Lung microvascular endothelial cell (primary cell): ENCODE measurements around the gene TGFA. TPM values are rescaled to one million over a fixed set of nuclear protein-coding genes. Genes with fewer than 3 reads are reported as not detected.

Experiments
- DNase-seq, 2 donors: peaks; one replicate each; pipeline versions ENCODE4 v3.0.0 to v3.0.0-alpha.2; 2010; ENCODE audit warnings: low read depth in 2 of 2
- total RNA-seq: library from RNA; depleted of rRNA; stranded (reverse); fragments of >200 nt; gene quantifications from 2 replicates; pipeline ENCODE4 v1.2.1, GENCODE V29; 2014

TGFA gene
- 7.8 and 16.3 TPM in 2 replicates for total RNA-seq

DNA sequence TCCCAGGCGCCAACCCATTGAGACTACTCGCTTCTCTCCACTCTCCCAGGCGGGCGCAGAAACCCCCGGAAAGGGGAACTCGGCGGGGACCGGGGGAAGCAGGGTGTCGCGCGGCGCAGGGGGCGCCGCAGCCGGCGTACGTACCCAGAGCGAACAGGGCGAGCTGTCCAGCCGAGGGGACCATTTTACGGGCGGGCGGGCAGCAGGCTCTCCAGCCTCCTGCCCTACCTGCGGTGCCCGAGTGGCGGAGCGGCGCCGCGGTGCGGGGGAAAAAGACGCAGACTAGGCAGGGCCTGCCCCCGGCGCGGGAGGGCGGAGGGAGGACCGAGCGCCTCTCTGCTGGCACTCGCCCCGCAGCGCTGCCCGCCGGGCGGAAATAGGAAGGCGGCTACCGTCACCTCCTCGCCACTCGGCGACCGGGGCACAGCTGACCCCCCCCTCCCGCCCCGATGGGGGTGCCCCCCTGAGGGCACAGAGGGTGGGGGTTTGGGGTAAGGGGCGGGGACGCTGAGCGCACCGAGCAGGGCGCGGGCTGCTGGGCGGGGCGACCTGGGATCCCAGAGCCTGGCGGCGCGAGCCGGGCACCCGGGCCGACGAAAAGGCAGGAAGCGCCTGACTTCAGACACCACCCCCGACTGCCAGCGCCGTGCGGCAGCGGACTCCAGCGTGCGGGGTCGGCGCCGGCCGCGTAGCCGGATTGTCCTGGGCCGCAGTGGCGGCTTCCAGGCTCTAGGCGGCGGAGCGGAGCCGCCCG is at the start of gene TGFA:
TGFA (minus strand) TSS at position 243 of the 754 bp plus-strand sequence; CDS start at position 184, 59 bp downstream.
- peak; percentile 49 to 92 for DNase-seq

DNA sequence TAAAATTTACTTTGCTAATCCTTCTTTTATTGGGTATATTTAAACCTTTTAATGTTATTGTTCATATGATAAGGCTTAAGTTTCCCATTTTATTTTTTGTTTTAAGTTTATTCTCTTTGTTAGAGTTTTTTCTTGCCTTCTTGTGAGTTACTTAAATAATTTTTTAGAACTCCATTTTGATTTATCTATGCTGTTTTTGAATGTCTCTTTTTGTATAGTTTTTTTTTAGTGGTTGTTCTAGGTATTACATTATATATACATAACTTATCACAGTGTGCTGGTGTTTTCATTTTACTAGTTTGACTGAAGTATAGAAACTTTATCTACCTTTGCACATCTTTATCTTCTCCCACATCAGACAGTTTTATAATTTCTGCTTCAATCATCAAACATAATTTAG is 49.4 kb upstream of the TGFA start:
- no peak for DNase-seq

DNA sequence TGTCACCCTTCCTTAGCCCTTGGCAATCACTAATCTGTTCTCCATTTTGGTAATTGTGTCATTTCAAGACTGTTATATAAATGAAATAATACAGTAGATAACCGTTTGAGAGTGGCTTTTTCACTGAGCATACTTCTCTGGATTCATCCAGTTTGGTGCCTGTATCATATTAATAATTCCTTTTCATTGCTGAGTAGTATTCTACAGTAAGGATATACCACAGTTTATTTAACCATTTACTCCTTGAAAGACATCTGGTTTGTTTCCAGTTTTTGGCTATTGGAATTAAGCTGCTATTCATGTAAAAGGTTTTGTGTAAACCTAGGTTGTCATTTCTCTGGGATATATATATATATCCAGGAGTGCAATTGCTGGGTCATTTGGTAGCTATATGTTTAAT is 44.6 kb upstream of the TGFA start:
- DNase-seq, result no peak

DNA sequence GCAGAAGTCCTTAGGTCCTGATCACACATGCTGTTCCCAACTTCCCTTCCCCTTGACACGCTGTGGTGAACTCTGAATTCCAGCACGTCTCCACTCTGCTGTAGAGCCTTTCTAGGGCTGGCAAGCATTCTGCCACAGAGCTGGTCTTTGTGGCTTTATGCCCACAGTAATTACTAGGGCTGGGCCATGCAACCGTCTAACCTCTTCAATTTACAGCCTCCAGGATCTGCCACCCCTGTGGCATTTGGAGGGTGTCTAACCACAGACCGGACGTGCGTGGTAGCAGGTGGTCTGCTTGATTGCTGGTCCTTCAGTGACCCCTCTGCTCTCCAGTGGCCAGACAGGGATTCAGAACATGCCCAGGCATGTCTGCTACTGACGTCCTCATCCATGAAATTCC is 43.1 kb upstream of the TGFA start:
- peak; percentile 3 to 22 for DNase-seq

DNA sequence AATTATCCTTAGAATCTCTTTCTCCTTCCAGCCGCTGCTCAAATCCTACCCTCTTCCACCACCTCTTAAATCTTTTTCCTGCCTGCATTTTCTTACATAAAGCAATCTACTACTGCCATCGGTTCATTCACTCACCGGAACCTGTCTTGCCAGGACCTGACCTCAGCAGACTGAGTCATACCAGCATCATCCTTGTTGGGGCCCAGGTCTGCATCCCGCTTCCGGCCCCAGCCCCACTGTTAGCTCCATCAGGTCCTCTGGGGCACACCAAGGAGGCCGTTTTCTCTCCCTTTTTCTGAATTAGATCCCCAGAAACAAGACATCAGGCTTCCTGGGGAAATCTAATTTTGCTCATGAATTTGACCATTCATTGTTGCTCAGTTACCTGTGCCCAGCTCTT is 42.7 kb upstream of the TGFA start:
- DNase-seq, result peak in 1 of 2 donors; percentile 68

DNA sequence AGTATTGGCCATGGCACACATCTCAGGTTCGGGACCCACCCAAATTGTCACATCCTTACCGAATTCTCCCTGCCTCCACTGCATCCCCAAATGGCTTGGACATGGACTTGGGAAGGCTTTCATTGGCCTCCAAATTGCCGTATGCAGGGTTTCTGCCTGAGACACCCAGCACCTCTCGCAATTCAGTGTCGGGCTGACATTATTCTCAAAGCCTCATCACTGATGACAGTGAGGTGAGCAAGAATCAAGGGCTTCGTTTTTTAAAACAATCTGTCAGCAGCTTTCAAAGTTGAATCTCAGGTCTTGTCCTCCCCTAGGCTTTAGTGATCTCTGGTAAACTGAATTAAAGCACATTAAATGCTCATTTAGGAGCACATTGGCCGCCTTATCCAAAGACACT is 29.5 kb upstream of the TGFA start:
- DNase-seq, result no peak

DNA sequence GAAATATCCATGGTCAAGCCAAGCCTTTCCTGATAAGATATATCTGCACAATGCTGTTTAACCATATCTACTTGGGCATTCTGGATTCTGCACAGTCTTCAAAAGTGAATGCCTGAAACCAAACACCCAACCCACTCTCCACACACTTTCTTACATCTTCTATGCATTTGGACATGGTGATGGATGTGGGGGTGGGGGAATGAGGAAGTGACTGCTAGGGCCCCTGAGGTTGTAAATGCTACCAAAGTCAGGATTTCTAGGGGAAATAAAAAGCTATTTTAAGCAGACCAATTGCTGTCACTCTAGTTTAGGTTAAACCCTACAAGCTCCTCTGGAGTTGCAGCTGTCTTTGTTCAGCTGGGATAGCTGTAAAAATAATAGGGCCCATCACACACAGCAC is 26.7 kb upstream of the TGFA start:
- DNase-seq, result no peak

DNA sequence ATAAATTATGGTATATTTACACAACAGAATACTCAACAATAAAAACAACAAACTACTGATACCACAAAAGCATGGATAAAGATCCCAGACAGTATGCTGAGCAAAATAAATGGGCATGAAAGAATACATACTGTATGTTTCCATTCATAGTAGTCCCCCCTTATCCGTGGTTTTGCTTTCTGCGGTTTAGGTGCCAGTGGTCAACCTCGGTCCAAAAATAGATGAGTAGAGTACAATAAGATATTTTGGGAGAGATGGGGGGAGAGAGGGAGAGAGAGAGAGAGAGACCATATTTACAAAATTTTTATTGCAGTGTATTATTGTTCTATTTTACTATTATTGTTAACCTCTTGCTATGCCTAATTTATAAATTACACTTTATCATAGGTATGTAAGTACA is 21.0 kb upstream of the TGFA start:
- DNase-seq, result no peak

DNA sequence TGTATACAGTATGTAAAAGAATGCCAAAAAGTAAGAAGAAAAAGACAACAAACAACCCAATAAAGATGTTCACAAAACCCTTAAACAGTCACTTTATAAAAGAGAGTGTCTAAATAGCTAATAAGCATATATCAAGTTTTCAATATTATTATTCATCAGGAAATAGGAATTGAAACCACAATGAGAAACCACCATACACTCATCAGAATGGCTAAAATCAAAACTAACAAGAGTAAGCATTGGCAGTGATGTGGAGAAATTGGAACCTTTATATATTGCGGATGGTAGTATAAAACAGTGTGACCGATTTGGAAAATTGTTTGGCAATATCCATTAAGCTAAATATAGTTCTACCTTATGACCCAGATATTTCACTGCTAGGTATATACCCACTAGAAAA is 20.5 kb upstream of the TGFA start:
- DNase-seq, result no peak

DNA sequence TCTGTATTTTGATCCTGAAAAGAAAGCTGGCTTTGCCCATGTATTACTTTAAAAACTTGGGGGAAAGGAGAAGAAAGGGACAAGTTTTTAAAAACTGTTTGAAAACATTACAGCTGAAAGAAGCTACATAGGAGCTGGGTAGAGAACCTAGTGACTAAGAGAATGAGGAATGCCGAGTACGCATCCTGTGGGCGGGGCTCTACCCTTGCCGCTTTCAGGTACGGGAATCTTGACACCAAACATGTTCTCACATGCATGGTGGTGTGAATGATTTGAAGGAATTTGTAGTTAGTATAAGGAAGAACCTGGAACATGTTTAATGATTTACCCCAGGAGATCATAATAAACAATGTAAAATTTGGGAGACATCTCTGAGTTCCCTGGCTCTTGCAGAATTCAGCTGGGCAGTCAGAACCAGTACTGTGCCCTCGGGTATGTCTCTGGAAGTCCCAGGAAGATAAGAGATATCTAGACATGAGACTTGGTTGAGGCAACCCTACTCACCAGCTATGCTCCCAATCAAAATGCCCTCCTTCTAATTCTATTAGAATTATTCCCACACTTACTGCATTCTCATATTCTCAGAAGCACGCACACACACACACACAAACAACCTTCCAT is 16.5 kb upstream of the TGFA start:
- DNase-seq, result peak; percentile 17 to 49

DNA sequence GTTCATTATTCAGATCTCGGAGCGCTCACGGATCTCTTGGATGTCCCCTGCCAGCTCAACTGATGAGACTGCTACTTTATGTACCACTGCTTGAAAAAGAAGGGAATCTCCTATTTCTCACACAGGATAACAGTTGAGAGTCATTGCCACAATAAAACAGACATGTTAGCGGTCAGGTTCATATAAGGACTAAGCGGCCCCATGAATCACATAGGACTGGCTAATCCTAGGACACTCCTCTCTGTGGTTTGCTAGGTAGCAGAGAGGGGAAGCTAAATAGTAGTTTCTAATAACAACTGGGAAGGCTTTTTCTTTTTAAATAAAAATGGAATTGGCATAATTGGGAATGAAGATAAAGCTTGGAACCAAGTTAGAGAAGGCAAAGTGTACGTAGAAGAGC is 15.9 kb upstream of the TGFA start:
- DNase-seq, result no peak

DNA sequence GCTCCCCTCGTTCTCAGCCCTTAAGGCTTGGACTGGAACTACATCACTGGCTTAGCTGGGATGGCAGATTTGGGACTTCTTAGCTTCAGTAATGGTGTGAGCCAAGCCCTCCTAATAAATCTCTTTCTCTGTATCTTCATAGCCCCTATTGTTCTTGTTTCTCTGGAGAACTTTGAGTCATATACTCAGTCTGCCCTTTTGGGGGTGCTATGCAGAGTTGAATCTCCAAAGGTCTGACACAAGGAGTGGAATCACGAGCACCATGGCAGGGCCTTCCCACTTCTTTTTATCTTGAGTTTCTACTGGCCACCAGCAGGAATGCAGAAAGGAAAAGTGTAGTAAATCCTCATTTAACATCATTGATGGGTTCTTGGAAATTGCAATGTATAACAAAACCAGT is 13.3 kb upstream of the TGFA start:
- DNase-seq, result no peak

DNA sequence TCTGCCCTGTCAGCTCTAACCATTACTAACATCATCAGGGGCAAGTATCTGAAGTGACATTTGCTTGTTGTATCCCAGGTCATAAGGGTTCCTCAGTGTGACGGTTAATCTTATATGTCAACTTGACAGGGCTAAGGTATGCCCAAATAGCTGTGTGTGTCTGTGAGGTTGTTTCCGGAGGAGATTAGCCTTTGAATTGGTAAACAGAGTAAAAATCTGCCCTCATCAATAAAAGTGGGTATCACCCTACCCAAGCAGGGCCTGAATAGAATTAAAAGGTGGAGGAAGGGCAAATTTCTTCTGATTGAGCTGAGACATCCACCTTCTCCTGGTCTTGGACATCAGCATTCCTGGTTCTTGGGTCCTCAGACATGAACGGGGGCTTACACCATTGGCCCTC is 12.8 kb upstream of the TGFA start:
- DNase-seq, result no peak

DNA sequence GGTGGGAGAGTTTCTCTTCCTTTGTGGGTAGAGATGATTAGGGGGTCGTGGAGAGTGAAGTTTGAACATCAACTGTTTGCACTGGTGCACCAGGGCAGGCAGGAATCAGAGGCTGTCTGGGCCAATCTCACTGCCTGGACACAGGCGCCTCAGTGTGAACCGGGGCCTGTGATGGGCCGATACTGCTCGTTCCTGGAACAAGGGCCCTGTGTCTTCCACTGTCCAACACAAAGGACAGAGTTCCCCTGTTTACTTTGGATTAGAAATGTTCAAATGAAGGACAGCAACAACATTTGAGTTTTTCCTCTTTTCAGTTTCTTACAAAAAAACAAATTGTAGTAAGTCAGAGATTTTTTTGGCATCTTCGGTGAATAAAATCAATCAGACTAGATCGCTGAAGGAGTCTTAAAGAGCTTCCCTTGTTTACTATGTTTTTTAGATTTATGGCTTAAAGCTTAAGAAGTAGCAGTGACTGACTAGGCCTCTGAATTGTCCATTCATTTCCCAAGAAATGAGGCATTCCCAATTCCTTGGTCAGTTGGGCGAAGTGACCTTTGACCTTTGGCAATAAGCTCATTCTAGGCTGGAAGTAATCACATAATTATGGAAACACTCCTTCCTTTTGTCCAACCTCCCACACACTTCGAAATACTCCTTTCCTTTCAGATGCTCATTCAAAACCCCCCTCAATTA is 11.6 kb upstream of the TGFA start:
- DNase-seq, result no peak

DNA sequence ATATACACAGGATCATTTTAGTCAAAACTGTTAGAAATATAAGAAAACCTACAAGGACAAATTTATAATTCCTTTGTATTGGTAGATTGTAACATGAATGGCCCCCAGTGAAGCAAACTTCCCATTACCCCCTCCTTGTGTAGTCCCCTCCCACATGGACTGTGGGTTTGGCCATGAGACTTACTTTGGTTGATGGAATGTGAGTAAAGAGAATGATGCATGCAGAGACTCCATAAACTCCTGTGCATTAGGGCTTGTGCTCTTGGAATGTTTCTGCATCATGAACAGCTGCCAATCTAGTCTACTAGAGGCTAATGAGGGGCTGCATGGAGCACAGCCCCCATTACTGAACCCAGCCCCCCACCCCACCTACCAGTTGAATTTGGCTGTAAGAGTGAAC is 8.3 kb upstream of the TGFA start:
- DNase-seq, result no peak

DNA sequence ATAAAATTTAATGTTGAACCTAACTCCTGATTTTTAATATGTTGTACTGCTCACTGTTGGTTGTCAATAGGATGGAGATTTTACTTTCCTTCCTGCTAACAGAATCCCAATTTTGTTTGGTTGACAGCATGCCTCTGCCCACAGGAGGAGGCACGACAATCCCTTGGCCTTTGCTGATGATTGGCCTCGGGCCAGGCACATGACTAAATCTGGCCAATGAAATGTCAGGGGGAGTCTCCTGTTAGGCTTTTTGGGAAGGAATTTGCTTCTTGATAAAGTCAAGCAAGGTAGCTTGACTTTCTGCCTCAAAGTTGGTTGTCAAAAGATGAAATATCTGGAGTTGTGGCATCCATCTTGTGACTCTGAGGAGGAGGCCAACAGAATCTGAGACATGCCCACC is 6.8 kb upstream of the TGFA start:
- DNase-seq, result peak in 1 of 2 donors; percentile 14

DNA sequence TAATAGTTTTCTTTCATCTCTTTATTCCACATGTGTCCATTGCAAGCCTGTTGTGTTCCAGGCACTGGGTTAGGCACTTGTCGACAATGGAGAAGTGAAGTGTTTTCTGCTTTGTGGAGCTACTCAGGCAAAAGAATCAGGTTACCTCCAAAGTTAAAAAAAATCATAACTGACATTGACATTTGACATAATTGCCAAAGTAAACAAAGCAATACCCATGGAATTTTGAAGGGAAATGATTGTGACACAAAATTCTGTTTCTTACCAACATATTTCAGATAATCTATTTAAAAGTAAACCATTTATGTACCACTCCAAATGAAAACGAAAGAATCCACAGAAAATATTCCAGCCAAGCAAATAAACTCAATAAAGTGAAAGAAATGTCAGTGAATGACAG is 6.4 kb upstream of the TGFA start:
- peak in 1 of 2 donors; percentile 35 for DNase-seq

DNA sequence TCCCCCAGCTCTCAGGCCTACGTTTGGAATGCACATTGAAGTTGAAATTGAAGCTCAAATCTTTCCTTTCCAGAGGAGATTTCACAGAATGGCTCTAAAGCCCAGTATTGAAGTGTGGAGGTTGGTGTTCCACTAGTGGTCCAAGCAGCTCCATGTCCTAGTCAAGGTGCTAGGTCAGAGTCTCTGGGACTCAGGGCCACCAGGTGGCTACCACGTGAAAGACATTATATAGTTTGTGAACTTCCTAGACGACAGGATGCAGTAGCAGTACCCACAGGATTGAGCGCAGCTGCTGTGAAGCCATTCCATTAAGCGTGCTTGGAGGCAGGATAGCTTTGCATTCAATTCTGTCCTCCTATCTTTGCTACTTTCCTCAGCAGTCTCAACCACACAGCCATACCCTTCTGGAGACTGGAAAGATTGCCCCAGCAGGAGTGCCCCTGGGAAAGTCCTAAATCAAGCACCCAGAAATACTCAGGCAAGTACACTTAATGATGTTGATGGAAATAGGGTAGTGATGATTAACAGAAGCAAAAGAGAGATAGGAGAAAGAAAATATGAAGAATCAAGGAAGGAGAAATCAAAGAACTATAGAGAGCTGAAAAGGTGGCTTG is 4.7 kb upstream of the TGFA start:
- no peak for DNase-seq

DNA sequence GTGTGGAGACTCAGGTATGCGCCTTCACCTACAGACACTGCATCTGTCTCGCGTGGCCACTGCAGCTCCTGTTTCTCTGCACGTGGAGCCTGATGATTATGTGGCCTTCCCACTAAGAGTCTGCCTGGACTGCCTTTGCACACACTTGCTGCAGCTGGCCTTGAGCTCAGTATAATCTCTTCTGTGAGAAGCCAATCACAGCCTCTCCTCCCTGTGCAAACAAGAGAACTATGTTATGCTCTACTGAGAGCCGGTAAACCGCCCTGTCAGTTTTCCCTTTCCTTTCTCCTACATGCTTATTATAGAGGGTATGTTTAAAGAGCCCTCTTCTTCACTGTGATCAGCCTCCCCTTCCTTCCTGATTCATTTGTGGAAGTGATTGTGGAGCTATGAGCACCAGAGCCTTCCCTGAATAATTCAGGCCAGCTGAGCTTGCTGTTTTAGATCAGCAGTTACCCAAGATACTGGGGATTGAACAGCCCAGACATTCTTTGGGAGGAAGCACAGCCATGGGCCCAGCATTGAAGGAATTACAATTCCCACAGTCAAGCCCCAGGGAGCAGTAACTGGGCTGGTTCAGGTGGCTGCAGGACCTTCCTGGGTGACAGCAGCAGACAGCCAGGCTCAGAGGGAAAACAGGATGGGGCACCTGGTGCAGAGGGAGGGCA is 3.7 kb upstream of the TGFA start:
- no peak for DNase-seq

DNA sequence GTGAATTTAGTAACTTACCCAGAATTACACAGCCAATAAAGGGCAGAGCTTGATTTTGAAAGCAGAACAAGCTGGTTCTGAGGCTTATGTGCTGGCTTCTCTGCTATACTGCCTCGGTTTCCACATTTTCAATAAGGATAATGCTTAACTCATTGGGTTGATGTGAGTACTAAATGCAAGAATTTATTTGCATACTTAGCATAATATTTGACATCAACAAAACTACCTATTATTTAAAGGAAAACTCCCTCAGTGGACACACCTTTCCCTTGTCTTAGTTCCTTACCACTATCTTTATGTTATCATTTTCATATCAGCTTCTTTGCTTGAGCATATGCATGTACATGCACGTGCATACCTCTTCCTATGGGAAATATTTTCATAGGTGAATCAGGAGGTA is 3.0 kb upstream of the TGFA start:
- no peak for DNase-seq

DNA sequence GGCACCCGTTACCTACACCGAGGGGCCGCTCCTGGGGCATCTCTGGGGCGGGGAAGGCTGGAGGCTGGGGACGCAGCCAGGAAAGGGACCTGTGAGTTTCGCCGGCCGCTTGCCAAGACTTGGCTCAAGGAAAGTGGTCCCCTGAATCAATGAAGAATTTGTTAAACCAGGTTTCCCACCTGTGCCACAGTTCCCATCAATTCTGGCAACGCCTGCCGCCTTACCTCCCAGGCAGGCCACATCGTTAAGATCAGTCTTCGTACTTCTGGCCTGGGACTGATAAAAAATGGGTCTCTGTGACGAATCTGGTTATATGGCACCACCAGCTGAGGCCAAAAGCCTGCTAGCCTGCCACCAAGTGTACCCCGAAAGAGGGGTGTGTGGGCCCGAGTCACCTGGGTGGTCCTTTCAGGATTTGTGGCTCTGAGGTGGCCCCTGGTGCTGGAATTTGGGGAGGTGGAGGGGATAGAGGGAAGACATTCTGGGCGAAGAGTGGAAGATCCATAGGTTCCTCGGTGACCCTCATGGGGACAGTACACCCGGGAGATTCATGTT is 789 bp upstream of the TGFA start:
- DNase-seq, result no peak

DNA sequence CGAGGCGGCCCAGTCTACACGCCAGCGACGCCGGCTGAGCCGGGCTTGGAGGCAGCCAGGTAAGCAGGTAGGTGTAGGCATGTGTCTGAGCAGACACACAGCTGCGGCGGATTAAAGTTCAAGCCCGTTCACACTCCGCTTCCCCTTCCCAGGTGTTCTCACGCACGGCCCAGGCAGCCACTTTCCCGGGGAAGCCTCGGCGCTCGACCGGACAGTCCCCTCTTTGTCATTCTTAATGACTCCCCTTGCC is 367 bp downstream of the TGFA start:
- no peak for DNase-seq
